Tibial nerve (tissue), 4 donors: ENCODE results near the gene PDCD10.

Experiments
- EP300 ChIP-seq, 2 donors: sonication (generic); formaldehyde crosslinking; IDR thresholded peaks; one replicate each; pipeline ENCODE4 v1.6.1; 2017; ENCODE audit warnings: antibody characterized with exemption in 2 of 2, mild to moderate bottlenecking in 1 of 2
- TF ChIP-seq, protein P1 (sequence below), 5 experiments: fragments of 200-600 bp in 3 of 5; fragments of 450-650 bp in 2 of 5; sonication (generic) in 3 of 5; IDR thresholded peaks; one replicate each; pipeline ENCODE4 v1.5.1; 2016 to 2019; ENCODE audit warnings: antibody characterized with exemption in 5 of 5, mild to moderate bottlenecking in 3 of 5, moderate library complexity in 2 of 5

DNA sequence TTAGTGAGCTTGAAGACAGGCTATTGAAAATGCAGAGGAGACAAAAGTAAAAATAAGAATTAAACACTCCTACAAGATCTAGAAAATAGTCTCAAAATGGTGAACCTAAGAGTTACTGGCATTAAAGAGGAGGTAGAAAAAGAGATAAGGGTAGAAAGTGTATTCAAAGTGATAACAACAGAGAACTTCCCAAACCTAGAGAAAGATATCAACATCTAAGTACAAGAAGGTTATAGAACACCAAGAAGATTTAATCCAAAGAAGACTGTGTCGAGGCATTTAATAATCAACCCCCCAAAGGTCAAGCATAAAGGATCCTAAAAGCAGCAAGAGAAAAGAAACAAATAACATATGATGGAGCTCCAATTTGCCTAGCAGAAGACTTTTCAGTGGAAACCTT is 23.3 kb downstream of the PDCD10 start:
- TF ChIP-seq EP300 (IDR thresholded peaks at IDR 0.05), result no peak
- TF ChIP-seq, protein P1, sequence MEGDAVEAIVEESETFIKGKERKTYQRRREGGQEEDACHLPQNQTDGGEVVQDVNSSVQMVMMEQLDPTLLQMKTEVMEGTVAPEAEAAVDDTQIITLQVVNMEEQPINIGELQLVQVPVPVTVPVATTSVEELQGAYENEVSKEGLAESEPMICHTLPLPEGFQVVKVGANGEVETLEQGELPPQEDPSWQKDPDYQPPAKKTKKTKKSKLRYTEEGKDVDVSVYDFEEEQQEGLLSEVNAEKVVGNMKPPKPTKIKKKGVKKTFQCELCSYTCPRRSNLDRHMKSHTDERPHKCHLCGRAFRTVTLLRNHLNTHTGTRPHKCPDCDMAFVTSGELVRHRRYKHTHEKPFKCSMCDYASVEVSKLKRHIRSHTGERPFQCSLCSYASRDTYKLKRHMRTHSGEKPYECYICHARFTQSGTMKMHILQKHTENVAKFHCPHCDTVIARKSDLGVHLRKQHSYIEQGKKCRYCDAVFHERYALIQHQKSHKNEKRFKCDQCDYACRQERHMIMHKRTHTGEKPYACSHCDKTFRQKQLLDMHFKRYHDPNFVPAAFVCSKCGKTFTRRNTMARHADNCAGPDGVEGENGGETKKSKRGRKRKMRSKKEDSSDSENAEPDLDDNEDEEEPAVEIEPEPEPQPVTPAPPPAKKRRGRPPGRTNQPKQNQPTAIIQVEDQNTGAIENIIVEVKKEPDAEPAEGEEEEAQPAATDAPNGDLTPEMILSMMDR (IDR thresholded peaks at IDR 0.05), result no peak
